ENCODE measurements around the gene OR10Z1. TPM values are rescaled to one million over a fixed set of nuclear protein-coding genes. Genes with fewer than 3 reads are reported as not detected.

OR10Z1 gene
- total RNA-seq, 1 donor from 2014 or later = not detected

GRCh38 chr1:158600735-158601134 is 4.3 kb upstream of the OR10Z1 start:
- no peaks in the 10 kb centered on the region for H3K36me3 ChIP-seq
- TF ChIP-seq POLR2AphosphoS5 (IDR thresholded peaks at IDR 0.05; ENCODE audit: insufficient read depth in 1 of 2, low read depth in 1 of 2) (no peak), POLR2A (IDR thresholded peaks at IDR 0.05) (no peak), CTCF (IDR thresholded peaks at IDR 0.05) (no peak)
- no peaks in the 10 kb centered on the region for H3K4me1 ChIP-seq
- H3K27me3 ChIP-seq = no peaks in the 10 kb centered on the region
- intact Hi-C loops (cut with DNase I) = no loop called here
- H3K4me3 ChIP-seq = no peak overlapping the region
- H3K27ac ChIP-seq = no peak overlapping the region
- no peaks in the 10 kb centered on the region for H3K9me3 ChIP-seq
- no peak for DNase-seq (ENCODE audit: extremely low spot score in 2 of 2)

- DNase-seq (ENCODE audit: extremely low spot score in 2 of 2) = no peak
- H3K36me3 ChIP-seq = no peaks in the 10 kb centered on the region
- TF ChIP-seq CTCF (IDR thresholded peaks at IDR 0.05) (no peak), POLR2AphosphoS5 (IDR thresholded peaks at IDR 0.05; ENCODE audit: insufficient read depth in 1 of 2, low read depth in 1 of 2) (no peak), POLR2A (IDR thresholded peaks at IDR 0.05) (no peak)
- intact Hi-C loops (cut with DNase I) = no loop called here
- no peaks in the 10 kb centered on the region for H3K27me3 ChIP-seq
- H3K4me1 ChIP-seq = no peaks in the 10 kb centered on the region
- H3K9me3 ChIP-seq = no peaks in the 10 kb centered on the region
- no peak overlapping the region for H3K27ac ChIP-seq
- no peak overlapping the region for H3K4me3 ChIP-seq
Observed at GRCh38 chr1:158607296-158607695, 2.2 kb downstream of the OR10Z1 start.

GRCh38 chr1:158611916-158612315 is 6.8 kb downstream of the OR10Z1 start:
- Histone ChIP-seq H3K4me1 (no peaks in the 10 kb centered on the region), H3K9me3 (no peaks in the 10 kb centered on the region)

GRCh38 chr1:158613764-158614163 is 8.7 kb downstream of the OR10Z1 start:
- Histone ChIP-seq H3K4me1 (no peaks in the 10 kb centered on the region), H3K27ac (no peak overlapping the region), H3K4me3 (no peak overlapping the region), H3K27me3 (no peaks in the 10 kb centered on the region), H3K36me3 (no peaks in the 10 kb centered on the region), H3K9me3 (no peaks in the 10 kb centered on the region)
- DNase-seq (ENCODE audit: extremely low spot score in 2 of 2) = no peak
- TF ChIP-seq POLR2AphosphoS5 (IDR thresholded peaks at IDR 0.05; ENCODE audit: insufficient read depth in 1 of 2, low read depth in 1 of 2) (no peak), POLR2A (IDR thresholded peaks at IDR 0.05) (no peak), CTCF (IDR thresholded peaks at IDR 0.05) (no peak)
- intact Hi-C loops (cut with DNase I) = loop anchor here (10.0 kb wide), 1 partner anchor 81 kb away; no protein-coding TSS in a partner anchor

More at GRCh38 chr1:158611916-158612315, 6.8 kb downstream of the OR10Z1 start:
- DNase-seq (ENCODE audit: extremely low spot score in 2 of 2) = no peak
- Histone ChIP-seq H3K36me3 (no peaks in the 10 kb centered on the region), H3K27ac (no peak overlapping the region), H3K27me3 (no peaks in the 10 kb centered on the region), H3K4me3 (no peak overlapping the region)
- TF ChIP-seq POLR2A (IDR thresholded peaks at IDR 0.05) = no peak
- no peak for TF ChIP-seq POLR2AphosphoS5 (IDR thresholded peaks at IDR 0.05; ENCODE audit: insufficient read depth in 1 of 2, low read depth in 1 of 2)
- TF ChIP-seq CTCF (IDR thresholded peaks at IDR 0.05) = no peak
- intact Hi-C loops (cut with DNase I) = loop anchor here (10.0 kb wide), 1 partner anchor 83 kb away; no protein-coding TSS in a partner anchor

GRCh38 chr1:158638146-158638545 is 33.1 kb downstream of the OR10Z1 start:
- Histone ChIP-seq H3K4me1 (no peaks in the 10 kb centered on the region), H3K4me3 (no peak overlapping the region), H3K27ac (no peak overlapping the region), H3K36me3 (no peaks in the 10 kb centered on the region), H3K9me3 (no peaks in the 10 kb centered on the region), H3K27me3 (no peaks in the 10 kb centered on the region)
- no peak for TF ChIP-seq CTCF (IDR thresholded peaks at IDR 0.05)
- TF ChIP-seq POLR2AphosphoS5 (IDR thresholded peaks at IDR 0.05; ENCODE audit: insufficient read depth in 1 of 2, low read depth in 1 of 2) = no peak
- no peak for TF ChIP-seq POLR2A (IDR thresholded peaks at IDR 0.05)
- intact Hi-C loops (cut with DNase I) = no loop called here
- no peak for DNase-seq (ENCODE audit: extremely low spot score in 2 of 2)

All from vagina (tissue), 2 donors.